Astrocyte of the cerebellum (primary cell): ENCODE data around the gene SLIT3.

Experiments used
- DNase-seq: peaks from one replicate; pipeline ENCODE4 v3.0.0-alpha.2; 2011; ENCODE audit warnings: low read depth
- H3K4me3 ChIP-seq: 2 replicates; pipeline ENCODE4 v1.5.1; 2011; ENCODE audit warnings: mild to moderate bottlenecking, low read depth, low read length, moderate library complexity
- CTCF ChIP-seq: IDR thresholded peaks from 2 replicates; pipeline ENCODE4 v1.5.1; 2012; ENCODE audit warnings: low read length, low read depth, moderate library complexity, mild to moderate bottlenecking; ENCODE audit errors: missing control alignments
- in situ Hi-C: cut with HindIII; loops from 2 replicates; pipeline ENCODE4 v1.10.0; 2017; ENCODE audit warnings: low sequenced_read_pairs

Gene SLIT3

GRCh38 chr5:168801567-168801966, 499.4 kb downstream of the SLIT3 start:
- no peak overlapping the region for H3K4me3 ChIP-seq
- no peak for TF ChIP-seq CTCF
- no peak for DNase-seq
- in situ Hi-C loops, result no loop called here

GRCh38 chr5:168800701-168801100, 500.2 kb downstream of the SLIT3 start:
- DNase-seq, result no peak
- no peak overlapping the region for H3K4me3 ChIP-seq
- TF ChIP-seq CTCF, result no peak
- in situ Hi-C loops, result no loop called here

- no peak overlapping the region for H3K4me3 ChIP-seq
- no peak for DNase-seq
- TF ChIP-seq CTCF, result no peak
- in situ Hi-C loops, result no loop called here
Measured at GRCh38 chr5:168798065-168799023, 502.6 kb downstream of the SLIT3 start.

- TF ChIP-seq CTCF, result no peak
- in situ Hi-C loops, result no loop called here
- DNase-seq, result no peak
- H3K4me3 ChIP-seq, result no peak overlapping the region
Measured at GRCh38 chr5:168796593-168797580, 504.1 kb downstream of the SLIT3 start.

GRCh38 chr5:168796000-168796399, 504.9 kb downstream of the SLIT3 start:
- no peak overlapping the region for H3K4me3 ChIP-seq
- DNase-seq, result no peak
- no peak for TF ChIP-seq CTCF
- in situ Hi-C loops, result no loop called here

GRCh38 chr5:168793841-168794837, 506.8 kb downstream of the SLIT3 start:
- no peak for TF ChIP-seq CTCF
- in situ Hi-C loops, result no loop called here
- peak; percentile 42 for DNase-seq
- no peak overlapping the region for H3K4me3 ChIP-seq
